T-helper 2 cell (primary cell): Measurements from ENCODE around the gene C11orf58.

Source experiments
- DNase-seq, 5 experiments: peaks; one replicate each; pipeline versions ENCODE4 v3.0.0 to v3.0.0-alpha.2; 2012 to 2022

C11orf58 gene

DNA sequence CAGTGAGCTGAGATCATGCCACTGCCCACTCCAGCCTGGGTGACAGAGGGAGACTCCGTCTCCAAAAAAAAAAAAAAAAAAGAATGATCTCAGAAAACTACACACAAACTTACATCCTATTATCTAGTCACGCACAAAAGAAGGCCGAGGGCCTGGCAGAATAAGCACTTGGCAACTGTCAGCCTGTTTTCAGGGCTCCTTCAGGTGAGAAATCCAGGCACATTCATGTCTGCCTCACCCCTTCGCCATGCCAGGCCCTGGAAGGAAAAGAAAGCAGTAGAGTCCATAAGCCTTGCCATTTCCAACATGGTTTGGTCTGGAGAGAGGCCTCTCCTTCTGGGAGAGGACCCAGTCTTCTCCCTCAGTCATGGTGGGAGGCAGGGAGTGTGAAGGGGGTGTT is 30.9 kb downstream of the C11orf58 start:
- DNase-seq = no peak

DNA sequence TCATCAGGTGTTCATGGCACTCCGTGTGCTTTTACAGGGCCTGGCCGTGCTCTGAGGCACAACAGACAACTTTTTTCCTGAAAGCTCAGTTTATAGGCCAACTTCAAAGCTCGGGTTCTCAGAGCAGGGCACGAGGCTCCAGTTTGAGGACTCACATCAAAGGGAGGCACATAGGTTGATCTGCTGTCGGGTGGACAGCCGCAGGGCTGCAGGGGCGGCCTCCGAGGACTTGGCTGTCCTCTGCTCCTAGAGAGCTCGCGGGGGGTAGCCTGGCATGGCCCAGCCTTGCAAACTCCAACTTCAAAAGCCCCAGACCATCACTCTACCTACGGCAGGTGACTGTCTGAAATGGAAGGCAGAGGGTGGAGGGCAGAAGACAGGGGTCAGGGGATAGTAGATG is 31.6 kb downstream of the C11orf58 start:
- DNase-seq = no peak

DNA sequence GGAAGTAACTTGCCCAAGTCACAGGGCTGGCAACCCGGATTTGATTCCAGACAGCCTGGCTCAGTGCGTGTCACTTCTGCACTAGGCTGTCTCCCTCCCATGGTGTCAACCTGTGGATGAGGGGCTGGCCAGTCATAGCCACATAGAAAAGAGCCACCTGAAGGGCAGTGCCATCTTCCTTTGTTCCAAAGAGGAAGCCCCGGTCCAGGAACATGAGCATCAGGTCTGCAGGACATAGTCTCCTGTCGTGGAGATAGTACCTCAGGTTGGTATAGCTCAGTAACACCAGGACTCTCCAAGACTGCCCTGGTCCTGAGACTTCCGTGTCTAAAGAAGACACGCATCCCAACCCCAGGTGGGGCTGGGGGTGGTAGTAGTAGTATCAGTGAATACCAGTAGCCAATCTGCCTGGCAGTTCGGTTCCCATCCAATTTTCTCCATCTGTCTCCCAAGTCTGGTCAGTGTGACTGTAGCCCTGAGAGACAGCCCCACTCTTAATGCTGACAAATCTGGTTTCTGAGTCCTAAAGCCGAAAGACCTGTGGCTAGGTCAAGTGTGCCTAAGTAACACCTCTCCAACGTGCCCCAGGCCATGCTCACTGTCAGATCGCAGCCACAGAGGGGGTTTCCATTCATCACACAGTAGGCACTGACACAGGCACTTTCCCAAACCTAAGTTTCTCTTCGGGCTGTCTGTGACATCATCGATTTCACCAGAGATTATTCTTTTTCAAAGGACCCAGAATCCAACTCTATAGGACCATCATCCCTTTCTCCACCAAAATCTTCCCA is 33.1 kb downstream of the C11orf58 start:
- no peak for DNase-seq

- no peak for DNase-seq
Measured at GRCh38 chr11:16772141-16772512, 33.7 kb downstream of the C11orf58 start.

- no peak for DNase-seq
Measured at GRCh38 chr11:16773981-16774935, 35.8 kb downstream of the C11orf58 start.

- no peak for DNase-seq
Measured at GRCh38 chr11:16774936-16775613, 36.6 kb downstream of the C11orf58 start.

DNA sequence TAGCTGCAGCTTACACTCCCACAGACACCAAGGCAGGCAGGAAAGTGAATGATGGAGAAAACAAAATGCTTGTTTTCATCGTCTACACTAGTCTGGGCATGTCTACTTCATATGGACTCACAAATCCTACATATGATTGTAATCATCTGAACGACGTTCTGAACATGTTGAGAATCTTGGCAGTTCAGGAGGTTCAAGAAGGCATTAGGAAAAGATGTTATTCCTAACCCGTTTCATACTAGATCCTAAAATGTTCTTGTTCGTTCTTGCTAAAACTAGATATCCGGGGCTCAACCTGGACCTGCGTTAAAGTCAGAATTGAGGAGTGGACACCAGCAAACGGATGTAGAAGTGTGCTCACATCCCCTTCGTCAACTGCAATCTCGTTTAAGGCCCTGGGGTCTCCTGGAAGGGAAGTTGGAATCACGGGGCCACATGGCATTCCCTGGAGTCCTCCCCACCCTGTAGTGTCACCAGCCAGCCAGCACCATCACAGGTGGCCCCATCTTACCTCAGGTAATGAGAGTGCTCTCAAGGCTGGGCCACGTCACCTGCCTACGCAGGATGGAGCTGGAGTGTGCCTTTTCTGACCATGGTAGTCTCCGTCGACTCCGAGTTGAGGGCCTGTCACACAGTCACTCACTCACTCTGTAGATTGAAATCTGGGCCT is 37.3 kb downstream of the C11orf58 start:
- DNase-seq = no peak

- no peak for DNase-seq
Measured at GRCh38 chr11:16776711-16777612, 38.5 kb downstream of the C11orf58 start.

GRCh38 chr11:16777613-16777975 is 39.1 kb downstream of the C11orf58 start:
- no peak for DNase-seq

- DNase-seq = no peak
Measured at GRCh38 chr11:16778286-16778685, 39.8 kb downstream of the C11orf58 start.

DNA sequence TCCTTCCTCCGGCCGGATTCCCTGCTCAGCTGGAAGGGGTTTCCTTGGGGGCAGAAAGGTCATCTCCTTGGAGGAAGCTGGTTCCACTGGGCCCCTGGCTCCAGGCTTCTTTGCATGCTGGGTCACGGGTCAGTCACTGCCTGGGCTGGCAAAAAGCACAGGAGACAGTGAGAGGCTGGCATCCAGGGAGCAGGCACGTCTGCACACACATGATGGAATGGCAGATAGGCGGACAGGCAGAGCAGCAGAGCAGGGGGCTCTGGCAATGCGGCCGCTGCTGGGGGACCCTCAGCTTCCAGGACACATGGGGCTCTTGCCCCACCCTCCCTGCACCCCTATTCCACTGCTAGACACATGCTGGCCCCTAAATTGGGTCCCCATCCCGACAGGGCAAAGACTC is 40.4 kb downstream of the C11orf58 start:
- DNase-seq = no peak

- DNase-seq = no peak
Measured at GRCh38 chr11:16779436-16779835, 41.0 kb downstream of the C11orf58 start.

GRCh38 chr11:16780146-16780545 is 41.7 kb downstream of the C11orf58 start:
- DNase-seq = no peak

GRCh38 chr11:16780698-16781550 is 42.5 kb downstream of the C11orf58 start:
- no peak for DNase-seq

DNA sequence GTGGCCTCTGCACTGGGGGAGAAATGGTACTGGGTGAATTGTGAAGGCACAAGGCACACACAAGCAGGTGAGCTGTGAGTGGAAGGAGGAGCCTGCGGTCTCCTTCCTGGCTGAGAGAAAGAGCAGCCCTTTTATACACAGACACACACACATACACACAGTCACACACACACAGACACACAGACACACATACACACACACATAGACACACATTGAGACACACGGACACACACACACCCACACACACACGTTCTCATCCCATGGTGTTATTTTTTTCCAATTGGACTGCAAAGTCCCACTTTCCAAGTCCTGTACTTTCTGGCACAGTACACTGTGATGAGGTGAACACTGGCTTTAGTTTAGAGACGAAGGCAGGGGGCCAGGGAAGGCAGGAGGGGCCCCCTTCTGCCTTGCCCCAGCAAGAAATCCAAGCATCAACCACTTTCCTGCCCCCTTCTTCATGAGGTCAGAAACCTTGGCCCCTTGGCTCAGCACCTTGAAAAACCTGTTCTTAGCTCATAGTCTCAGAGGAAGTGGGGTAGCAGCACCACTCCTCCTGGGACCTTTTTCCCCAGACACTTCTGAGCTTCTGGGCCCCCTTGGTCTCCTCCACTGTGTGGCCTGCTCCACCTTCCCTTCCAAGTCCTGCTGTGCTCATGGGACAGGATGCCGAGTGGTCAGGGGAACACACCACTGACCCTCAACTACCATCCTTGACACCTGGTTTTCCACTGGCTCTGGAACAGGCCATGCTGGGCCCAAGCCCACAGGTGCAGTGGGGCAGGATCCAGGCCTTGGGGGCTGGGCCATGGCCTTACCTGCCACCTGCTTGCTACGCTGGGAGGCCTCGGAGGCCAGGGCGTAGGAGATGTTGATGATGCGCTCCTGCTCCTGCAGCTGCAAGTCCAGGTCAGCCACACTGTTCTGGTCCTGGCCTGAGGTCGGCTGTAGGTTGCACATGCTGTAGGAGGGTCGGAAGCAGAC is 43.8 kb downstream of the C11orf58 start:
- DNase-seq = no peak

GRCh38 chr11:16783321-16783801 is 44.9 kb downstream of the C11orf58 start:
- DNase-seq = no peak

- DNase-seq = no peak
Measured at GRCh38 chr11:16784097-16784496, 45.6 kb downstream of the C11orf58 start.

DNA sequence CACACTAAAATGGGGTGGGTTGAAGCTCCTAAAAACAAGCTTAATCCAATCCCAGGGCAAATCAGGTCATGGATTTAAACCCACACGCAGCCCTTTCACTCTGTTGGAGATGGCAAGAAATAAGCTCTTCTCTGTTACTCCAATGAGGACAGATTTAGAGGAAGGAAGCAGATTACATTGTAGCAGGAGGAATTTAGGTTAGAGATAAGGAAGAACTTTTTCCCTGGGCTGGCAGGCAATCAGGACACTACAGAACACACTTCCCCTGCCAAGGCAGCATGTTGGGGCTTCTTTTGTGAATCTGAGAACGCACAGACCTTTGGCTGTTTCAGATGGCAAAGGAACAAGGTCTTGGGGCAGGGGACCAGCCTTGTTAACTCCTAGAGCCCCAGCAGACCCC is 46.2 kb downstream of the C11orf58 start:
- no peak for DNase-seq

DNA sequence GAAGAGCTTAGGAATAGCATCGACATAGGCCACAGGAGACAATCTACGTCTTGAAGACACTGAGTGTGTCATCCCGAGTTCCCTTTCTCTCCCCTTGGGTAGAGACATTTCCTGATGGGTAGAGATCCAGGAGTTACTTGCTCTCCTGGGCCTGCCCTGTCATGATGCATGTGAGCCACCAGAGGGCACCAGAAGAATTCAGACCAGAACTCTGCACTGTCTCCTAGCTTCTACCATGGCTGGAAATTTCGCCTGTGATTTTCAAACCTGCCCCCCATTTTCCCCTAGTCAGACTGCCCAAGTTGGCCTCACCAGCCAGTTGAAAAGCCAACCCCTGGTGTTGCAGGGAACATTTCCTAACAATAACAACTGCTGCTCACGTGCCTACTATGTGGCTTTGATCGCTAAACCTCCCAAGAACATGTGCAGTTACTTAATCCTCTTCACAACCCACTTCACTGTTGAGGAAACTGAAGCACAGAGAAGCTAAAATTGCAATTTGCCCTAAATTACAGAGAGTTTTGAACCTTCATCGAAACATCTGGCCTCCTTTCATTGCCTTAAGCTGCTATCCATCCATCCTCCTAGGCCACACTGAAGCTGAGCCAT is 47.2 kb downstream of the C11orf58 start:
- peak in 3 of 5 experiments; percentile 30 to 59 (median 34) for DNase-seq
